Neural cell (in vitro differentiated cells): ENCODE measurements around the gene DCPS. TPM values are rescaled to one million over a fixed set of nuclear protein-coding genes. Genes with fewer than 3 reads are reported as not detected.

Source experiments
- H2AFZ ChIP-seq: fragments of 200-600, 300-800 bp; sonication (generic), shearing (Covaris generic); 2 replicates; pipeline ENCODE4 v1.6.0; 2014; ENCODE audit warnings: low read depth, mild to moderate bottlenecking, antibody characterized with exemption, low read length, moderate library complexity
- H3F3A ChIP-seq: fragments of 200-600 bp; shearing (Covaris generic); 2 replicates; pipeline ENCODE4 v1.6.1; 2016; ENCODE audit warnings: mild to moderate bottlenecking, moderate library complexity, mixed read lengths, antibody characterized with exemption, low read length; ENCODE audit not compliant: insufficient read depth, poor library complexity, severe bottlenecking
- H3K27ac ChIP-seq: fragments of 200-600, 300-800 bp; sonication (generic), shearing (Covaris generic); 2 replicates; pipeline ENCODE4 v1.5.1; 2014; ENCODE audit warnings: mild to moderate bottlenecking, low read length, moderate library complexity
- H3K27me3 ChIP-seq: fragments of 300-800, 200-600 bp; sonication (generic), shearing (Covaris generic); 2 replicates; pipeline ENCODE4 v1.6.0; 2014; ENCODE audit warnings: mild to moderate bottlenecking, low read depth, low read length, moderate library complexity; ENCODE audit not compliant: insufficient read depth
- H3K36me3 ChIP-seq: fragments of 300-800, 200-600 bp; sonication (generic), shearing (Covaris generic); 2 replicates; pipeline ENCODE4 v1.5.1; 2014; ENCODE audit warnings: mild to moderate bottlenecking, antibody characterized with exemption, low read length, moderate library complexity; ENCODE audit not compliant: insufficient read depth
- H3K4me2 ChIP-seq: fragments of 300-800, 200-600 bp; sonication (generic), shearing (Covaris generic); 2 replicates; pipeline ENCODE4 v1.6.0; 2014; ENCODE audit warnings: mild to moderate bottlenecking, low read length
- H3K4me3 ChIP-seq: fragments of 300-800, 200-600 bp; sonication (generic), shearing (Covaris generic); 2 replicates; pipeline ENCODE4 v1.5.1; 2014; ENCODE audit warnings: mild to moderate bottlenecking, low read length, moderate library complexity
- H3K79me2 ChIP-seq: fragments of 200-600 bp; shearing (Covaris generic); replicated peaks from 2 replicates; pipeline ENCODE4 v1.6.0; 2014; ENCODE audit warnings: mild to moderate bottlenecking, low read length, moderate library complexity; ENCODE audit not compliant: insufficient read depth
- H3K9ac ChIP-seq: fragments of 300-800, 200-600 bp; sonication (generic), shearing (Covaris generic); 2 replicates; pipeline ENCODE4 v1.6.1; 2016; ENCODE audit warnings: mild to moderate bottlenecking, low read length, mixed read lengths
- H3K9me2 ChIP-seq: fragments of 200-600 bp; shearing (Covaris generic); 2 replicates; pipeline ENCODE4 v1.6.1; 2016; ENCODE audit warnings: mild to moderate bottlenecking, low read length, mixed read lengths; ENCODE audit not compliant: insufficient read depth
- H3K9me3 ChIP-seq: fragments of 200-600, 300-800 bp; sonication (generic), shearing (Covaris generic); 2 replicates; pipeline ENCODE4 v1.6.1; 2016; ENCODE audit warnings: mild to moderate bottlenecking, mixed run types, low read length, moderate library complexity, mixed read lengths
- H4K20me1 ChIP-seq: fragments of 200-600 bp; shearing (Covaris generic); 2 replicates; pipeline ENCODE4 v1.6.1; 2016; ENCODE audit warnings: mild to moderate bottlenecking, mixed run types; ENCODE audit not compliant: insufficient read depth
- EP300 ChIP-seq: fragments of 450-650 bp; conservative IDR thresholded peaks from 2 replicates; pipeline ENCODE4 v1.6.1; 2014; ENCODE audit warnings: antibody characterized with exemption, mild to moderate bottlenecking, moderate library complexity; ENCODE audit not compliant: poor library complexity, severe bottlenecking
- EZH2 ChIP-seq: fragments of 200-600, 300-800 bp; shearing (Covaris generic), sonication (generic); IDR thresholded peaks from 2 replicates; pipeline ENCODE4 v1.6.1; 2014; ENCODE audit warnings: antibody characterized with exemption, low read length, borderline replicate concordance, mild to moderate bottlenecking; ENCODE audit not compliant: insufficient read depth, poor library complexity, severe bottlenecking
- MXI1 ChIP-seq: fragments of 450-650 bp; conservative IDR thresholded peaks from 2 replicates; pipeline ENCODE4 v1.6.1; 2014; ENCODE audit warnings: antibody characterized with exemption, mild to moderate bottlenecking; ENCODE audit not compliant: poor library complexity, severe bottlenecking
- POLR2AphosphoS5 ChIP-seq: IDR thresholded peaks from 2 replicates; pipeline ENCODE4 v1.6.1; 2012
- RAD21 ChIP-seq: fragments of 450-650 bp; conservative IDR thresholded peaks from 2 replicates; pipeline ENCODE4 v1.6.1; 2014; ENCODE audit warnings: antibody characterized with exemption, mild to moderate bottlenecking, moderate library complexity
- SMC3 ChIP-seq: fragments of 450-650 bp; conservative IDR thresholded peaks from 2 replicates; pipeline ENCODE4 v1.6.1; 2014; ENCODE audit warnings: antibody characterized with exemption, mild to moderate bottlenecking, moderate library complexity; ENCODE audit not compliant: poor library complexity
- TAF1 ChIP-seq: IDR thresholded peaks from 2 replicates; pipeline ENCODE4 v1.6.1; 2012; ENCODE audit warnings: low read depth
- polyA plus RNA-seq: library from polyadenylated mRNA; depleted of rRNA; stranded (reverse); fragments of >200 nt; gene quantifications from 2 replicates; pipeline ENCODE4 v1.2.3, GENCODE V29; 2014
- TF ChIP-seq, protein P1 (sequence below): IDR thresholded peaks from 2 replicates; pipeline ENCODE4 v1.6.1; 2012; ENCODE audit warnings: borderline replicate concordance
- TF ChIP-seq, protein P2 (sequence below): fragments of 450-650 bp; IDR thresholded peaks from 2 replicates; pipeline ENCODE4 v1.5.1; 2014; ENCODE audit warnings: antibody characterized with exemption, mild to moderate bottlenecking, moderate library complexity; ENCODE audit not compliant: poor library complexity, severe bottlenecking

The DCPS gene
- polyA plus RNA-seq, 1 donor from 2014 or later: 6.4 TPM

DNA sequence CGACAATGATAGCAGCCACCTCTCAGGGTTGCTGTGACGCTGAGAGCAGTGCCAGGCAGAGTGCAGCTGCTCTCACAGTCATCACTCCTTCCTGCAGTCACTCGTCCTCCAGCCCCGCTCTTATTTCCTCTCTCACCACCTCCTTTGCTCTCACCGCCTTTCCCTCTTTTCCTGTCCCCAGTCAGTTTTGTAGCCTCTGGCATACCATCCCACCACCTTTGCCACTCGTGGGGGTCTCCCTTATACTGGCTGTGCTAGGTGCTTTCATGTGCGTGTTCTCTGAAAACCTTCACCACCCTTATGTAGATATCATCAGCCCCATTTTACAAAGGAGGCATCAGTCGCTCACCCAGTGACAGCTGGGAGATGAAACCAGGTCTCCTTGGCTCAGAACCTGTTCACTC is 32.3 kb downstream of the DCPS start:
- H3K9me3 ChIP-seq: no peaks in the 10 kb centered on the region
- H3K79me2 ChIP-seq: no peaks in the 10 kb centered on the region
- no peaks in the 10 kb centered on the region for H4K20me1 ChIP-seq
- no peaks in the 10 kb centered on the region for H3K9me2 ChIP-seq
- H2AFZ ChIP-seq: no peak overlapping the region
- TF ChIP-seq RAD21 (no peak), MXI1 (no peak), POLR2AphosphoS5 (no peak), TAF1 (no peak), SMC3 (no peak), EZH2 (no peak), EP300 (no peak)
- TF ChIP-seq, protein P1, sequence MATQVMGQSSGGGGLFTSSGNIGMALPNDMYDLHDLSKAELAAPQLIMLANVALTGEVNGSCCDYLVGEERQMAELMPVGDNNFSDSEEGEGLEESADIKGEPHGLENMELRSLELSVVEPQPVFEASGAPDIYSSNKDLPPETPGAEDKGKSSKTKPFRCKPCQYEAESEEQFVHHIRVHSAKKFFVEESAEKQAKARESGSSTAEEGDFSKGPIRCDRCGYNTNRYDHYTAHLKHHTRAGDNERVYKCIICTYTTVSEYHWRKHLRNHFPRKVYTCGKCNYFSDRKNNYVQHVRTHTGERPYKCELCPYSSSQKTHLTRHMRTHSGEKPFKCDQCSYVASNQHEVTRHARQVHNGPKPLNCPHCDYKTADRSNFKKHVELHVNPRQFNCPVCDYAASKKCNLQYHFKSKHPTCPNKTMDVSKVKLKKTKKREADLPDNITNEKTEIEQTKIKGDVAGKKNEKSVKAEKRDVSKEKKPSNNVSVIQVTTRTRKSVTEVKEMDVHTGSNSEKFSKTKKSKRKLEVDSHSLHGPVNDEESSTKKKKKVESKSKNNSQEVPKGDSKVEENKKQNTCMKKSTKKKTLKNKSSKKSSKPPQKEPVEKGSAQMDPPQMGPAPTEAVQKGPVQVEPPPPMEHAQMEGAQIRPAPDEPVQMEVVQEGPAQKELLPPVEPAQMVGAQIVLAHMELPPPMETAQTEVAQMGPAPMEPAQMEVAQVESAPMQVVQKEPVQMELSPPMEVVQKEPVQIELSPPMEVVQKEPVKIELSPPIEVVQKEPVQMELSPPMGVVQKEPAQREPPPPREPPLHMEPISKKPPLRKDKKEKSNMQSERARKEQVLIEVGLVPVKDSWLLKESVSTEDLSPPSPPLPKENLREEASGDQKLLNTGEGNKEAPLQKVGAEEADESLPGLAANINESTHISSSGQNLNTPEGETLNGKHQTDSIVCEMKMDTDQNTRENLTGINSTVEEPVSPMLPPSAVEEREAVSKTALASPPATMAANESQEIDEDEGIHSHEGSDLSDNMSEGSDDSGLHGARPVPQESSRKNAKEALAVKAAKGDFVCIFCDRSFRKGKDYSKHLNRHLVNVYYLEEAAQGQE: no peak
- TF ChIP-seq, protein P2, sequence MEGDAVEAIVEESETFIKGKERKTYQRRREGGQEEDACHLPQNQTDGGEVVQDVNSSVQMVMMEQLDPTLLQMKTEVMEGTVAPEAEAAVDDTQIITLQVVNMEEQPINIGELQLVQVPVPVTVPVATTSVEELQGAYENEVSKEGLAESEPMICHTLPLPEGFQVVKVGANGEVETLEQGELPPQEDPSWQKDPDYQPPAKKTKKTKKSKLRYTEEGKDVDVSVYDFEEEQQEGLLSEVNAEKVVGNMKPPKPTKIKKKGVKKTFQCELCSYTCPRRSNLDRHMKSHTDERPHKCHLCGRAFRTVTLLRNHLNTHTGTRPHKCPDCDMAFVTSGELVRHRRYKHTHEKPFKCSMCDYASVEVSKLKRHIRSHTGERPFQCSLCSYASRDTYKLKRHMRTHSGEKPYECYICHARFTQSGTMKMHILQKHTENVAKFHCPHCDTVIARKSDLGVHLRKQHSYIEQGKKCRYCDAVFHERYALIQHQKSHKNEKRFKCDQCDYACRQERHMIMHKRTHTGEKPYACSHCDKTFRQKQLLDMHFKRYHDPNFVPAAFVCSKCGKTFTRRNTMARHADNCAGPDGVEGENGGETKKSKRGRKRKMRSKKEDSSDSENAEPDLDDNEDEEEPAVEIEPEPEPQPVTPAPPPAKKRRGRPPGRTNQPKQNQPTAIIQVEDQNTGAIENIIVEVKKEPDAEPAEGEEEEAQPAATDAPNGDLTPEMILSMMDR: no peak
- H3K27ac ChIP-seq: no peak overlapping the region
- H3K9ac ChIP-seq: no peak overlapping the region
- H3K36me3 ChIP-seq: no peaks in the 10 kb centered on the region
- no peak overlapping the region for H3K4me3 ChIP-seq
- H3F3A ChIP-seq: no peaks in the 10 kb centered on the region
- no peaks in the 10 kb centered on the region for H3K27me3 ChIP-seq
- H3K4me2 ChIP-seq: no peak overlapping the region

DNA sequence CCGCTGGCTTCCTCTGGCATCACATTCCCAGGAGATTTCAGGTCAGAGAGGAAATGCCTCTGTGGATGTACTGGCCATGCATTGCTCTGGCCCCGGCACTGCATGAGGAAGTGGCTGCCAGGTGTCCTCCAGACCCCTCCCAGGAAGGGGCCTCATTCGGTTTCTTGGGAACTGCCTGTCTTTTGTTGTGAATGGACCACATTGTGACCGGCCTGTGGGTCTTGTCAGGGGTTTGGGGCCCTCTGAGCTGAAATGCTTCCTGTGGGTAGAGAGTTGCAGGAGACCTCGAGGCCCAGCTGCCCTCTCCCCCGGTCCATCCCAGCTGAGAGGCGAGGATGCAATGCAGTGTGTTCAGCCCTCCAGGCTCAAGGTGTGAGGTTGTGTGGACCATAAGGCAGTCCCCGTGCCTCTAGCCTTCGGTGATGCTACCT is 32.8 kb downstream of the DCPS start:
- H2AFZ ChIP-seq: no peak overlapping the region
- H4K20me1 ChIP-seq: no peaks in the 10 kb centered on the region
- no peak overlapping the region for H3K27ac ChIP-seq
- no peaks in the 10 kb centered on the region for H3K79me2 ChIP-seq
- no peak for TF ChIP-seq POLR2AphosphoS5
- no peak overlapping the region for H3K4me2 ChIP-seq
- H3F3A ChIP-seq: no peaks in the 10 kb centered on the region
- no peaks in the 10 kb centered on the region for H3K36me3 ChIP-seq
- H3K9me2 ChIP-seq: no peaks in the 10 kb centered on the region
- no peak overlapping the region for H3K4me3 ChIP-seq
- no peaks in the 10 kb centered on the region for H3K9me3 ChIP-seq
- no peak overlapping the region for H3K9ac ChIP-seq
- no peaks in the 10 kb centered on the region for H3K27me3 ChIP-seq

DNA sequence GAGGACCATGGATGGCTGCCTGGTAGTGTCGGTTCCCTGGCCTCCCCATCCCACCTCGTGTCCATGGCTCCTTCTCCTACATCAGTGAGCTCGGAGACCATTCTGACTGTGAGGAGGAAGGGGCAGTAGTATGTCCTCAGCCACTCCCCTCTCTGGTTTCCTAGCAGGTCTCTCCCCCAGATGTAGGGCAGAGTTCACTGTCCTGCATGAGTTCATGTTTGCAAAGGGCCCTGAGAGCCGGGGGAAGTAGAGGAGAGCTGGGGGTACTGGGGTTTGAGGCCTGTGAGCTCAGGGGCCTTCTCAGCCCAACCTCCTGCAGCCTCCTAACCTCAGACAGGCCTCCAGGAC is 33.2 kb downstream of the DCPS start:
- TF ChIP-seq EP300 (no peak), RAD21 (no peak), POLR2AphosphoS5 (no peak), SMC3 (no peak), TAF1 (no peak), MXI1 (no peak), EZH2 (no peak)
- TF ChIP-seq, protein P1: no peak
- TF ChIP-seq, protein P2: no peak
- Histone ChIP-seq H4K20me1 (no peaks in the 10 kb centered on the region), H2AFZ (no peak overlapping the region), H3K4me3 (no peak overlapping the region), H3K9me2 (no peaks in the 10 kb centered on the region), H3K27me3 (no peaks in the 10 kb centered on the region), H3K4me2 (no peak overlapping the region), H3K9ac (no peak overlapping the region), H3K27ac (no peak overlapping the region), H3F3A (no peaks in the 10 kb centered on the region), H3K79me2 (no peaks in the 10 kb centered on the region), H3K9me3 (no peaks in the 10 kb centered on the region), H3K36me3 (no peaks in the 10 kb centered on the region)
